Liver (tissue), 9 donors: ENCODE results near the gene XXYLT1. TPM values are rescaled to one million over a fixed set of nuclear protein-coding genes. Genes with fewer than 3 reads are reported as not detected.

Source experiments
- DNase-seq: peaks from one replicate; pipeline ENCODE4 v3.0.0-alpha.2; 2017; ENCODE audit warnings: low spot score
- H3K27ac ChIP-seq, 2 donors: one replicate each; pipeline ENCODE4 v1.7.0; 2013; ENCODE audit warnings: inconsistent platforms in 2 of 2, low read length in 2 of 2, control low read depth in 1 of 2, low read depth in 1 of 2, mild to moderate bottlenecking in 1 of 2
- H3K27me3 ChIP-seq, 4 donors: one replicate each; pipeline versions ENCODE4 v1.6.1 to v1.7.0; 2013; ENCODE audit warnings: low read length in 3 of 4, inconsistent platforms in 1 of 4, mild to moderate bottlenecking in 1 of 4, moderate library complexity in 1 of 4; ENCODE audit not compliant: control insufficient read depth in 4 of 4, insufficient read depth in 4 of 4
- H3K36me3 ChIP-seq, 4 donors: one replicate each; pipeline versions ENCODE4 v1.6.1 to v1.7.0; 2013; ENCODE audit warnings: low read length in 3 of 4, mild to moderate bottlenecking in 3 of 4, low read depth in 1 of 4, moderate library complexity in 1 of 4; ENCODE audit not compliant: control insufficient read depth in 4 of 4, insufficient read depth in 3 of 4
- H3K4me1 ChIP-seq, 4 donors: one replicate each; pipeline versions ENCODE4 v1.6.1 to v1.7.0; 2013; ENCODE audit warnings: low read length in 3 of 4, mild to moderate bottlenecking in 3 of 4, moderate library complexity in 1 of 4; ENCODE audit not compliant: control insufficient read depth in 4 of 4, insufficient read depth in 4 of 4
- H3K4me3 ChIP-seq, 3 donors: one replicate each; pipeline versions ENCODE4 v1.6.1 to v1.7.0; 2013; ENCODE audit warnings: low read length in 3 of 3, control low read depth in 1 of 3, low read depth in 1 of 3, mild to moderate bottlenecking in 1 of 3
- H3K9ac ChIP-seq, 2 donors: one replicate each; pipeline ENCODE4 v1.7.0; 2013; ENCODE audit warnings: low read length in 2 of 2, mild to moderate bottlenecking in 2 of 2, moderate library complexity in 2 of 2, control low read depth in 1 of 2, low read depth in 1 of 2
- H3K9me3 ChIP-seq, 4 donors: one replicate each; pipeline versions ENCODE4 v1.6.1 to v1.7.0; 2013; ENCODE audit warnings: low read length in 3 of 4; ENCODE audit not compliant: control insufficient read depth in 4 of 4
- ATF3 ChIP-seq: IDR thresholded peaks from 2 replicates; pipeline ENCODE4 v1.6.1; 2016; ENCODE audit warnings: antibody characterized with exemption
- CTCF ChIP-seq: fragments of 150-350 bp; IDR thresholded peaks from 2 replicates; pipeline ENCODE4 v1.5.1; 2017; ENCODE audit warnings: improper control_type of control experiment, low read depth, low read length; ENCODE audit not compliant: missing input control
- EGR1 ChIP-seq, 2 donors: IDR thresholded peaks; 2 replicates each; pipeline ENCODE4 v1.6.1; 2016 to 2018; ENCODE audit warnings: antibody characterized with exemption in 2 of 2, low read depth in 2 of 2
- FOXA1 ChIP-seq: IDR thresholded peaks from 2 replicates; pipeline ENCODE4 v1.6.1; 2016; ENCODE audit warnings: antibody characterized with exemption
- FOXA2 ChIP-seq: IDR thresholded peaks from 2 replicates; pipeline ENCODE4 v1.6.1; 2016; ENCODE audit warnings: antibody characterized with exemption
- GABPA ChIP-seq, 2 donors: IDR thresholded peaks in 1 of 2; conservative IDR thresholded peaks in 1 of 2; 2 replicates each; pipeline ENCODE4 v1.6.1; 2016; ENCODE audit warnings: antibody characterized with exemption in 2 of 2, mild to moderate bottlenecking in 1 of 2, moderate library complexity in 1 of 2
- HNF4G ChIP-seq: IDR thresholded peaks from 2 replicates; pipeline ENCODE4 v1.6.1; 2016; ENCODE audit warnings: antibody characterized with exemption
- JUND ChIP-seq, 2 donors: IDR thresholded peaks; 2 replicates each; pipeline ENCODE4 v1.6.1; 2016; ENCODE audit warnings: antibody characterized with exemption in 2 of 2
- RAD21 ChIP-seq, 2 donors: IDR thresholded peaks; 2 replicates each; pipeline ENCODE4 v1.6.1; 2016; ENCODE audit warnings: antibody characterized with exemption in 2 of 2, mild to moderate bottlenecking in 2 of 2
- REST ChIP-seq: IDR thresholded peaks from 2 replicates; pipeline ENCODE4 v1.6.1; 2016; ENCODE audit warnings: antibody characterized with exemption, mild to moderate bottlenecking
- TAF1 ChIP-seq: conservative IDR thresholded peaks from 2 replicates; pipeline ENCODE4 v1.6.1; 2016; ENCODE audit warnings: antibody characterized with exemption, mild to moderate bottlenecking
- YY1 ChIP-seq: IDR thresholded peaks from 2 replicates; pipeline ENCODE4 v1.6.1; 2016; ENCODE audit warnings: antibody characterized with exemption, mild to moderate bottlenecking
- WGBS: extraction: QIAGEN DNeasy Blood & Tissue Kit; methylation state at CpG from one replicate; pipeline ENCODE4 v1.1.7; 2013; 5-methylcytosine and 5-hydroxymethylcytosine counted together
- polyA plus RNA-seq, 2 donors: library from polyadenylated mRNA; stranded (reverse) in 1 of 2; unstranded in 1 of 2; fragments of 200-250 nt in 1 of 2; fragments of >200 nt in 1 of 2; fragmentation: Nextera tagmentation in 1 of 2; extraction: Ambion mirVana in 1 of 2; gene quantifications; one replicate each; pipeline versions ENCODE4 v1.2.1 to v1.2.3, GENCODE V29; 2013 to 2015
- total RNA-seq, 2 donors: library from RNA; depleted of rRNA; stranded (reverse); fragments of >200 nt; gene quantifications; one replicate each; pipeline ENCODE4 v1.2.3, GENCODE V29; 2014
- TF ChIP-seq, protein P1 (sequence below): IDR thresholded peaks from 2 replicates; pipeline ENCODE4 v1.6.1; 2016; ENCODE audit warnings: antibody characterized with exemption
- donor health status: healthy.
- donor health status: healthy.
- donor health status: healthy.
- donor health status: healthy.
- donor health status: healthy.

Gene XXYLT1
- total and polyA plus RNA-seq, 4 donors = 0.93 to 7.6 (median 2.8) TPM

GRCh38 chr3:195028877-195029606 lies 241.9 kb downstream of the XXYLT1 start:
- no peak for DNase-seq

GRCh38 chr3:195025884-195026200 lies 245.1 kb downstream of the XXYLT1 start:
- H3K4me1 ChIP-seq = peaks cover 3 to 8% (median 5%) of the 10 kb centered on the region in 4 donors
- H3K9me3 ChIP-seq = no peaks in the 10 kb centered on the region
- no peaks in the 10 kb centered on the region for H3K27me3 ChIP-seq
- no peak for DNase-seq
- no peaks in the 10 kb centered on the region for H3K36me3 ChIP-seq
- 89% methylated on average over 4 of the region's 4 CpGs for WGBS
- no peak overlapping the region for H3K4me3 ChIP-seq
- TF ChIP-seq CTCF = no peak
- no peak for TF ChIP-seq HNF4G
- H3K9ac ChIP-seq = no peak overlapping the region
- no peak overlapping the region for H3K27ac ChIP-seq

More at GRCh38 chr3:195028877-195029606, 241.9 kb downstream of the XXYLT1 start:
- no peak overlapping the region for H3K27ac ChIP-seq
- no peaks in the 10 kb centered on the region for H3K9me3 ChIP-seq
- H3K36me3 ChIP-seq = no peaks in the 10 kb centered on the region
- no peak overlapping the region for H3K4me3 ChIP-seq
- TF ChIP-seq RAD21 (IDR thresholded peaks at IDR 0.05) = peak; percentile 5 to 33
- TF ChIP-seq REST = no peak
- TF ChIP-seq JUND (IDR thresholded peaks at IDR 0.05) = peak; percentile 80 to 88
- H3K4me1 ChIP-seq = peaks cover 23 to 38% (median 35%) of the 10 kb centered on the region in 4 donors
- WGBS = 69% methylated on average over 8 of the region's 8 CpGs
- no peak overlapping the region for H3K9ac ChIP-seq
- H3K27me3 ChIP-seq = no peaks in the 10 kb centered on the region

- Histone ChIP-seq H3K9ac (no peak overlapping the region), H3K9me3 (no peaks in the 10 kb centered on the region), H3K27ac (no peak overlapping the region), H3K36me3 (no peaks in the 10 kb centered on the region), H3K4me3 (no peak overlapping the region), H3K27me3 (no peaks in the 10 kb centered on the region), H3K4me1 (peaks cover 0 to 2% (median under 1%) of the 10 kb centered on the region in 4 donors)
- 90% methylated on average over 17 of the region's 17 CpGs for WGBS
- no peak for DNase-seq
- TF ChIP-seq FOXA1 = no peak
- TF ChIP-seq, protein P1, sequence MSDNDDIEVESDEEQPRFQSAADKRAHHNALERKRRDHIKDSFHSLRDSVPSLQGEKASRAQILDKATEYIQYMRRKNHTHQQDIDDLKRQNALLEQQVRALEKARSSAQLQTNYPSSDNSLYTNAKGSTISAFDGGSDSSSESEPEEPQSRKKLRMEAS = no peak
- TF ChIP-seq TAF1 = no peak
- TF ChIP-seq EGR1 (IDR thresholded peaks at IDR 0.05; ENCODE audit: low read depth in 2 of 2) = no peak
- TF ChIP-seq REST = no peak
- TF ChIP-seq FOXA2 = no peak
- no peak for TF ChIP-seq GABPA (IDR thresholded peaks at IDR 0.05 in 1 of 2, conservative IDR thresholded peaks at IDR 0.05 in 1 of 2)
- no peak for TF ChIP-seq ATF3
- no peak for TF ChIP-seq YY1
- TF ChIP-seq CTCF = no peak
Measured at GRCh38 chr3:195025056-195025883, 245.7 kb downstream of the XXYLT1 start.
